Measurements from ENCODE around the gene ZSWIM5.
A peak's percentile ranks its signal among the peaks of the same experiment; 100 is the strongest.
"Not testable (repeated sequence)": the region's sequence is repeated elsewhere in the genome, so short reads cannot be mapped to it uniquely, and the experiment has no call there.

The ZSWIM5 gene

DNA sequence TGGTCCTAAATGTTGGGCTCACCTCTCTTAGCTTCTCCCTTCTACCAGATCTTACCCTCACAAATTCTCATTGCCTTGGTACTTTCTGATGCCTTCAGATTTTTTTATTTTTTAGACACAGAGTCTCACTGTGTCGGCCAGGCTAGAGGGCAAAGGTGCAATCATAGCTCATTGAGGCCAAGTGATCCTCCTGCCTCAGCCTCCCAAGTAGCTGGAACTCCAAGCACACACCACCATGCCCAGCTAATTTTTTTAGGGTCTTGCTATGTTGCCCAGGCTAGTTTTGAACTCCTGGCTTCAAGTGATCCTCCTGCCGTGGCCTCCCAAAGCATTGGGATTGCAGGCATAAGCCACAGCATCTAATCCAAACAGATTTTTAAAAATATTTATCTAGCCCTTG, 69.4 kb downstream of the ZSWIM5 start:
- DNase-seq: no peak

DNA sequence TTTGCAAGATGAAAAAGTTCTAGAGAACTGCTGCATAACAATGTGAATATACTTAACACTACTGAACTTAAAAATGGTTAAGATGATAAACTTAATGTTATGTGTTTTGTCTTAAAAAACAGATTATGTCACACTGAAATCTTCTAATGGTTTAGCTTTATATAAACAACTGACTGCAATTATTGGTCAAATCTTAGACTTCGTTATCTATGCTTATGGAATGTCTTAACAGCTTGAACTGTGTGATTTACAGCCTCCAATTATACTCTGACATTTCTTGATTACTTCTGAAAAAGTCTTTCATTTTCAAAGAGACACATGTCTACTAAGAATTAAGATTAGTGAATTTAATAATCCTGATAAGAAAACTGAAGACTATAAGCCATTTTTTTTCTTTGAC, 71.1 kb downstream of the ZSWIM5 start:
- no peak for DNase-seq

DNA sequence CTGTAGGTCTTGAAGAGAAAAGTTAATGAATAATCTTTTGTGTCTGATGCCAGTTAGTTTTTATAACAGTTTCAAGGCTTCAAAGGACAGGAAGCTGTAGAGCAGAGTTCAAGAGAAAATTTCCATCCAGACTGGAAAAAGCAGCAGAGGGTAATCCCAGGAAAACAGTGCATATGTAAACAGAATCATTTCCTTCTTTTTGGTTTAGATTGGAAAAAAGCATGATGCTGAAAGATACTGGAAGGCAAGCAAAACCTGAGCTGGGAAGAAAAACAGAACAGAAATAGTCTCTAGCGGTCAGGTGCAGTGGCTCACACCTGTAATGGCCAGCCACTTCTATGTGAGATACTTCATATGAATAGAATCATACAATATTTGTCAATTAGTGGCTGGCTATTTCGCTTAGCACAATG, 71.9 kb downstream of the ZSWIM5 start:
- DNase-seq: no peak

DNA sequence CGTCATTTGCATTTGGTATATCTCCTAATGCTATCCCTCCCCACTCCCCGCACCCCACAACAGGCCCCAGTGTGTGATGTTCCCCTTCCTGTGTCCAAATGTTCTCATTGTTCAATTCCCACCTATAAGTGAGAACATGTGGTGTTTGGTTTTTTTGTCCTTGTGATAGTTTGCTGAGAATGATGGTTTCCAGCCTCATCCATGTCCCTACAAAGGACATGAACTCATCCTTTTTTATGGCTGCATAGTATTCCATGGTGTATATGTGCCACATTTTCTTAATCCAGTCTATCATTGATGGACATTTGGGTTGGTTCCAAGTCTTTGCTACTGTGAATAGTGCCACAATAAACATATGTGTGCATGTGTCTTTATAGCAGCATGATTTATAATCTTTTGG, 73.7 kb downstream of the ZSWIM5 start:
- not testable (repeated sequence) for DNase-seq

DNA sequence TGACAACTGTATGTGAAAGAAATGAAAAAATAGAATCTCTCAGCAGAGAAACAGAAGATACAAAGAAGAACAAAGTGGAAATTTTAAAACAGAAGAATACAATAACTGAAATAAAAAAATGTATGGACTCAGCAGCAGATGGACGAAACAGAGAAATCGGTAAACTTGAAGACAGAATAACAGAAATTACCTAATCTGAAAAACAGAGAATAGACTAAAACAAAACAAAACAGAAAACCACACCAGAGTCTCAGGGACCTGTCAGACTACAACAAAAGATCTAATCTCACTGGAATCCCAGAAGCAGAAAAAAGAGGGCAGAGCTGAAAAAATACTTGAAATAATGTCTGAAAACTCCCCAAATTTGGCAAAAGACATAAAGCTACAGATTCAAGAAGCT, 83.0 kb downstream of the ZSWIM5 start:
- DNase-seq: no peak

DNA sequence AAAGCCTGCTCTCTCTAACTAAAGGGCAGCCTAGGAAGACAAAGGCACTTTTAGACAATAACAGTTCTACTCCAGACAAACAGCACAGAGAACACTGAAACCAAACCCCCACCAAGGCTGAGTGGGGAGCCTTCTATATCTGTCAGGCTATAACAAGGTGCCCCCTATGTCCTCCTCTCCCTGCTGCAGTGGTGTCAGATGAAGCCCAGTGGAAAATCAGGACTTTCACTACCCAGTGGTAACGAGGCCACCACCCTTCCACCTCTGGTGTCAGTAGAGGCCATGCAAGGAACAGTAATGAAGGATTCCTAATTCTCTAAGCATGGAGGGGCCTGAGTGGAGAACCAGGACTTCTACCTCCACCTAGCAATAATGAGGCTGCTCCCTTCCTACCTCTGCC, 83.7 kb downstream of the ZSWIM5 start:
- no peak for DNase-seq

DNA sequence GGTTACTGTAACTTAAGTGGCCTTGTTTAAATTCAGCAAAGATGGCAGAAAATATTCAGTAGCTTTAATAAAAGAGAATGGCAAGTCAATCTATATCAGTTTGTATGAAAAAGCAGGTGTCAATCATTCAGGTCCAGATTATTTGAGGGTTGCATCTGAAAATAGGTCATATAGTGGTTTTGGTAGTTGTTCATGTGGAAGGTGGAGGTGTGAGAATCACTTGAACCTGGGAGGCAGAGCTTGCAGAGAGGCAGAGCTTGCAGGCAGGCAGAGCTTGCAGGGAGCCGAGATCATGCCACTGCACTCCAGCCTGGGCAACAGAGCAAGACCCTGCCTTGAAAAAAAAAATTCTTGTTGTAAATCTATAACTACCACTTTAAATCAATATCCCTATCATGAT, 88.6 kb downstream of the ZSWIM5 start:
- no peak for DNase-seq

DNA sequence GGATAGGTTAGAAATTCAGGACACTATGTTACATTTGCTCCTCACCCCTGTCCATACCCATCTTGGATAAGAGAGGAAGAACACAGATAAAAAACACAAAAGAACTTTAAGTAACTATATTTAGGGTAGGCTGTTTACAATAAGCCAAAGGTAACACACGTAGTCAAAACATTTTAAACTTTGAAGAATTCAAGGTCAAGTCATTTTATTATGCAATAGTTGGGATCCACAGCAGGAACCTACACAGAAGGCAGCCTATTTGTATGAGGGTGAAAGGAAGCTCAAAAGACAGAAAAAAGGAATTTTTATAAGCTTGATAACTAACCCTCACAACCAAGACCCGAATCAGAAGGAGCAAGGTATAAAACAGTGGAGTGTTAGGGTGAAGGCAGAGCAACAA, 89.6 kb downstream of the ZSWIM5 start:
- no peak for DNase-seq

DNA sequence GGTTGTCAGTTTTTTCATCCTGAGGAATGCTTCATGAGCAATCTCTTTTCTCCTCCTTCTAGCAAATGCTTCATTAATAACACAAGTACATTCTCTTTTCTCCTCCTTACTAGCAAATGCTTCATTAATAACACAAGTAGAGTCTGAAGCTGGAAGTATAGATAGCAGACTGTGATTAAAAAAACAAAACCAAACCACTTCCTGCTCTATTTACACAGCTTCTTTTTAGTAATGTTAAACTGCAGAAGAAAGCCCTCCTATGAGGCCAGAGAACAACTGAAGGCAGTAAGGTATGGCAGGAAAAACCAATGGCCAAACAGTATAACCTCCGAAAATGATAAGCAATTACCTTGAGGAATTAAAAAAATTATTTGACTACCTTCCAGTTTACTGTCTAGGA, 90.1 kb downstream of the ZSWIM5 start:
- no peak for DNase-seq

DNA sequence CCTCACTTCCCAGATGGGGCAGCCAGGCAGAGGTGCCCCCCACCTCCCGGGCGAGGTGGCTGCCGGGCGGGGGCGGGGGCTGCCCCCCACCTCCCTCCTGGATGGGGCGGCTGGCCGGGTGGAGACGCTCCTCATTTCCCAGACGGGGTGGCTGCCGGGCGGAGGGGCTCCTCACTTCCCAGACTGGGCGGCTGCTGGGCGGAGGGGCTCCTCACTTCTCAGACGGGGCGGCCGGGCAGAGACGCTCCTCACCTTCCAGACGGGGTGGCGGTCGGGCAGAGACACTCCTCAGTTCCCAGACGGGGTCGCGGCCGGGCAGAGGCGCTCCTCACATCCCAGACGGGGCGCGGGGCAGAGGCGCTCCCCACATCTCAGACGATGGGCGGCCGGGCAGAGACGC, 91.2 kb downstream of the ZSWIM5 start:
- DNase-seq: not testable (repeated sequence)

DNA sequence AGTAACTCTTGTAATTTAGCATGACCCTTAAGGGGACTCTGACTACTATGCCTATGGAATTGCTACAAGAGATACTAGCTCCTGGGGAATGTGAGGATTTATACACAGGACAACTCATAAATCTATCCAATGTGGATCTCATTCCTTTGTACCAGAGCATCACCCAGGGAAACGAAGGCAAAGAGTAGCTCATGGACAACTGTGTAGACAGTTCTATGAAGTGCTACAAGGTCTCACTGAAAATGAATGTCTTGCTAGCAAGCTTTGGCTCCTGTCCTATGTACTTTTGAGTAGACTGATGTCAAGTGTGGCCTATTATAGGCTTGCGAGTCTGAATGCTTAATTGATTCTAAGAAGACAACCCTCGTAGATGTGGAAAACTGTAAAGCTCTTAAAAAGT, 93.7 kb downstream of the ZSWIM5 start:
- DNase-seq: no peak

DNA sequence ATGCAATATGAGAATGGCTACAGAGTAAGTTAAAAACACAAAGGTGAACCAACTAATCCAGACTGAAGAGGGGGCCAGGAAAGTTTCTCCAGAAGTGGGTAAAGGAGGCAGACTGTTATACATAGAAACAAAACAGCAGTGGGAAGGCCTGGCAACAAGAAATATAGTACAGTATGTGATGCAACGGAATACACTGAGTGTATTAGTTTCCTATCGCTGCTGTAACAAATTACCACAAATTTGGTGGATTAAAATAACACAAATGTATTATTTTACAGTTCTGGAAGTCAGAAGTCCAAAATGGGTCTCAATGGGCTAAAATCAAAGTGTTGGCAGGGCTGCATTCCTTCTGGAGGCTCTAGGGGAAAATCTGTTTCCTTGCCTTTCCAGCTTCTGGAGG, 95.2 kb downstream of the ZSWIM5 start:
- DNase-seq: no peak

DNA sequence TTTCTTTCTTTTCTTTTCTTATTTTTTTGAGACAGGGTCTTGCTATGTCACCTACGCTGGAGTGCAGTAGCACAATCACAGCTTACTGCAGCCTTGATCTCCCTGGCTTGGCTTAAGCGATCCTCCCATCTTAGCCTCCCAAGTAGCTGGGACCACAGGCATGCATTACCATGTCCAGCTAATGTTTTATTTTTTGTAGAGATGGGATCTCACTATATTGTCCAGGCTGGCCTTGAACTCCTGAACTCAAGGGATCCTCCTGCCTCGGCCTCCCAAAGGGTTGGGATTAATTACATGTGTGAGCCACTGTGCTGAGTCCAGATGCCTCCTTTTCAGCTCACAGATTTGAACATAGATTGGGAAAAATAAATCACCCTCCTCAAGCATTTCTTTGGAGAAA, 98.6 kb downstream of the ZSWIM5 start:
- no peak for DNase-seq

DNA sequence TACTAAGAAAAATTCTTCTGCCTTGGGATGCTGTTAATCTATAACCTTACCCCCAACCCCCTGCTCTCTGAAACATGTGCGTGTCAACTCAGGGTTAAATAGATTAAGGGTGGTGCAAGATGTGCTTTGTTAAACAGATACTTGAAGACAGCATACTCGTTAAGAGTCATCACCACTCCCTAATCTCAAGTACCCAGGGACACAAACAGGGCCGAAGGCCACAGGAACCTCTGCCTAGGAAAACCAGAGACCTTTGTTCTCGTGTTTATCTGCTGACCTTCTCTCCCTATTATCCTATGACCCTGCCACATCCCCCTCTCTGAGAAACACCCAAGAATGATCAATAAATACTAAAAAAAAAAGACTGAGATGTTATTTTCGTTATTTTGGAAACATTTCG, 99.5 kb downstream of the ZSWIM5 start:
- DNase-seq: not testable (repeated sequence)

DNA sequence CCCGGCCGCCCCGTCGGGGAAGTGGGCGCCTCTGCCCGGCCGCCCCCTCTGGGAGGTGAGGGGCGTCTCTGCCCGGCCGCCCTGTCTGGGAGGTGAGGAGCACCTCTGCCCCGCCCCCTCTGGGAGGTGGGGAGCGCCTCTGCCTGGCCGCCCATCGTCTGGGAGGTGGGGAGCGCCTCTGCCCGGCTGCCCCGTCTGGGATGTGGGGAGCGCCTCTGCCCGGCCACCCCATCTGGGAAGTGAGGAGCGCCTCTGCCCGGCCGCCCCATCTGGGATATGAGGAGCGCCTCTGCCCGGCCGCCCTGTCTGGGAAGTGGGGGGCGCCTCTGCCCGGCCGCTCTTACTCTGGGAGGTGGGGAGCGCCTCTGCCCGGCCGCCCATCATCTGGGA, 100.3 kb downstream of the ZSWIM5 start:
- DNase-seq: not testable (repeated sequence)

DNA sequence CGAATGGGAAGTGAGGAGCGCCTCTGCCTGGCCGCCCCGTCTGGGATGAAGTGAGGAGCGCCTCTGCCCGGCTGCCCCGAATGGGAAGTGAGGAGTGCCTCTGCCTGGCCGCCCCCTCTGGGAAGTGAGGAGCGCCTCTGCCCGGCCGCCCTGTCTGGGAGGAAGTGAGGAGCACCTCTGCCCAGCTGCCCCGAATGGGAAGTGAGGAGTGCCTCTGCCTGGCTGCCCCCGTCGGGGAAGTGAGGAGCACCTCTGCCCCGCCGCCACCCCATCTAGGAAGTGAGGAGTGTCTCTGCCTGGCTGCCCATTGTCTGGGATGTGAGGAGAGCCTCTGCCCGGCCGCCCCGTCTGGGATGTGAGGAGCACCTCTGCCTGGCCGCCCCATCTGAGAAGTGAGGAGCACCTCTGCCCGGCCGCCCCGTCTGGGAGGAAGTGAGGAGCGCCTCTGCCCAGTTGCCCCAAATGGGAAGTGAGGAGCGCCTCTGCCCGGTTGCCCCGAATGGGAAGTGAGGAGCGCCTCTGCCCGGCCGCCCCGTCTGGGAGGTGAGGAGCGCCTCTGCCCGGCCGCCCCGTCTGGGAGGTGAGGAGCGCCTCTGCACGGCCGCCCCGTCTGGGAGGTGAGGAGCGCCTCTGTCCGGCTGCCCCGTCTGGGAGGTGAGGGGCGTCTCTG, 100.8 kb downstream of the ZSWIM5 start:
- DNase-seq: not testable (repeated sequence)

DNA sequence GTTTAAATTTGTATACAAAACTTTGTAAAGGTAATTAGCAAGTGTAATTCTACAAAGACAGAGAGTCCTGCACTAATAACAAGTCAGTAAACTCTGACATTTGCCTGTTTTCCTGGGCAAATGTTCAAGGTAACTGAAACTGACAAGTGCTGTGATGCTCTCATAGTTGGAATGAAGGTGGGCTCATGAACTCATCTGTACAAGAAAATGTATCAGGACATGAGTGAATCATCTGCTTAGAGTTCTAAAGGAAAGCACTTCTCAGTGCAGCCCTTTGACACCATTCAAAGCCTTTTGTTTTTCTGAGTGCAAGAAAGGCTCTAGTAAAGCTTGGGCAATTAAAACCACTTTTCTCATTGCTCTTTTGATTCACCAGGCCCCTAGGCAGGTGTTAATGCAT, 102.9 kb downstream of the ZSWIM5 start:
- no peak for DNase-seq

DNA sequence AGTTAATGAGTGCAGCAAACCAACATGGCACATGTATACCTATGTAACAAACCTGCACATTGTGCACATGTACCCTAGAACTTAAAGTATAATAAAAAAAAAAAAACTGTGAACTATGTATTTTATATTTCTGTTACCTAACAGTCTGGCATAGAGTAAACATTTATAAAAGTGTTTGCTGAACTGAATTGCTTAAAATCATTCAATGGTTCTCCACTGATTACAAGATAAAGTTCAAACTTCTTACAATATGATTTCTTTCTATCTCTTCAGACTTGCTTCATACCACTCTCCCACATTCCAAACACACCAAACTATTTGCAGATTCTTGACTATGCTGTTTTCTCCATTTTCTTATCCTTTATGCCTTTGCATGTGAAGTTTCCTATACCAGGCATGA, 104.5 kb downstream of the ZSWIM5 start:
- no peak for DNase-seq

DNA sequence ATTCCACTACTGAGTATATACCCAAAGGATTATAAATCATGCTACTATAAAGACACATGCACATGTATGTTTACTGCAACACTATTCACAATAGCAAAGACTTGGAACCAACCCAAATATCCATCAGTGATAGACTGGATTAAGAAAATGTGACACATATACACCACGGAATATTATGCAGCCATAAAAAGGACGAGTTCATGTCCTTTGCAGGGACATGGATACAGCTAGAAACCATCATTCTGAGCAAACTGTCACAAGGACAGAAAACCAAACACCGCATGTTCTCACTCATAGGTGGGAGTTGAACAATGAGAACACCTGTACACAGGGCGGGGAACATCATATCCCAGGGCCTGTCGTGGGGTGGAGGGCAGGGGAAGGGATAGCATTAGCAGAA, 104.9 kb downstream of the ZSWIM5 start:
- not testable (repeated sequence) for DNase-seq

DNA sequence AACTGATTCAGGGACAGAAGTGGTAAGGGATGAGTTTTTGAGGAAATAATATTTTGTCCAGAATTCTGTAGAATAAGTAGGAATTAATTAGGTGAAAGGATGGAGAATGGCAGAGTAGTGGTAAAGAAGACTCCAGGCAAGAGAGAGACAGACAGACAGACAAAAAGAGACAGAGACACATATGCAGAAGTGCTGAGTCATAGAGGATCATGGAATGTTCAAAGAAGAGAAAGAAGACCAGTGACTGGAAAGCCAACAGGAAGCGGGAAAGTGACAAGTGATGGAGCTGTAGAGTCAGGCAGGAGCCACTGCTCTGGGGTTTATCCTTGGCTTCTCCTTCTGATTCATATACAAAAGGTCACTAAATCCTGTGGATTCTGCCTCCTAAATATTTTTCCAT, 108.5 kb downstream of the ZSWIM5 start:
- peak; percentile 22 for DNase-seq

DNA sequence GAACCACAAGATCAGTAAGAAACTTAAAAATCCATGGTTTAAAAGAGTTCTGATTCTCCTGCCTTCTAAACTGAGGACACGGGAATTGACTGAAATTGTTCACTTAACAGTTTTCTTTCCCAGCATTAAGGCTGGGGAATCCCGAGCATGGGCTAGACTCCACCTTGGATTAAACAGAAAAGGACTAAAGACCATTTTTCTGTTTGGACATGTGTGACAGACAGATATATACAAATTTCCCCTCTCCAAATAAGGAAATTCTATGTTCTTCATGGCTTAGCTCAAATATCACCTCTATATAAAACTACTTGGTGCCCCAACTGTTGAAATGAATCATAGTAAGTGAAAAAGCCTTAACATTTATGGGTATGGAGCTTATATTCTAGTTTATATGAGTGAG, 109.3 kb downstream of the ZSWIM5 start:
- no peak for DNase-seq

DNA sequence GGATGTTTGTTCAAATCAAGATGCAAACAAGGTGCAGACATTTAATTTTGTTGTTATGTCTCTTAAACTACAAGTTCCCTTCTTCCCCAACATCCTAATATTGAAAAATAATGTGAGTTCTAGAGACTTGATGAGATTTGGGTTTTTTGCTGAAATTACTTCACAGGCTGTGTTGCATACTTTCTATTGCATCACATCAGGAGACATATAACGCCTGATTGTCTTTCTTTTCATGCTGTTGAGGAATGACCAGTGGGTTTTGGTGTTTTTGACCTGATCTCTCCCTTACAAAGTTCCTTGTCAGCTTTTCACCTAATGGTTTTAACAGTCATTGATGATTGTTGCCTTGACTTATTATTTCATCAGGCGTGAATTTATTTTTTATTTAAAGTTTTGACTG, 111.0 kb downstream of the ZSWIM5 start:
- DNase-seq: no peak

DNA sequence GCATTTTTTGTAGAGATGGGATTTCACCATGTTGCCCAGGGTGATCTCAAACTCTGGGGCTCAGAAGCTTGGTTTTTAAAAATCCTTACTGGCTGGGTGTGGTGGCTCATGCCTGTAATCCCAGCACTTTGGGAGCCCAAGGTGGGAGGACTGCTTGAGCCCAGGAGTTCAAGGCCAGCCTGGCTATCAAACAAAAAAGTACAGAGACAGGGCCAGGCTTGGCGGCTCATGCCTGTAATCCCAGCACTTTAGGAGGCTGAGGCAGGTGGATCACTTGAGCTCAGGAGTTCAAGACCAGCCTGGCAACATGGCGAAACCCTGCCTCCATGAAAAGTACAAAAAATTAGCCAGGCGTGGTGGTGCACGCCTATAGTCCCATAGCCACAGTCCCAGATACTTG, 112.0 kb downstream of the ZSWIM5 start:
- DNase-seq: not testable (repeated sequence)

DNA sequence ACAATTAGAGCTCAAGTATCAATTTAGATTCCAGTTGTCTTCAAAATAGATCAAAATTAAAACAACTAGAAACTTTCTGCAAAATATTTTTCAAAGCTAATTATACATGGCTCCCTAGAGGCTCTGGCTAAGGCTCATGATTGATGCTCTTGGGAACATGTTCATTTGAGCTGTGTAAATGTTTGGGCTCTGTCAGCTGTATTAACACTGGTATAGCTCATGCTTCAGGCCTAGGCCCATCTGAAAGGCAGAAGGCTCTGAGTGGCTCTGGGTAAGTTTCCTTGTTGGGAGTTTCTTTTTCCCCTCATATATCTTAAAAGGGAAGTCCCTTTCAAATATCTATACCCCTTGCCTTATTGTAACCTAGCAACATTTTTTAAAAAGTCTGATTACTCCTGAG, 113.1 kb downstream of the ZSWIM5 start:
- no peak for DNase-seq

DNA sequence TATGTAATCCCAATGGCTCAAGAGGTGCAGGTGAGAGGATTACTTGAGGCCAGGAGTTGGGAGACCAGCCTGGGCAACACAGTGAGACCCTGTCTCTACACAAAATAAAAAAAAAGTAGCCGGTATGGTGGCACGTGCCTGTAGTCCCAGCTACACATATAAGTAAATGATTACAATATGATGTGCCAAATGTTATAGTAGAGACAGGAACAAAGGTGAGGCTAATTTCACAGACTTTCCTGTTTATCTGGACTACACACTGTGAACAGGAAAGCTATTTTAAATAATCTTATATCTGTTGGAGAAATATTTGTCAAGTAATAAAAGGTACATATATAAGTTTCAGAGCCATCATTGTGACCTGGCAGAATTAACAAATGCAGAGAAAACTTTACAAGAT, 116.7 kb downstream of the ZSWIM5 start:
- DNase-seq: no peak

DNA sequence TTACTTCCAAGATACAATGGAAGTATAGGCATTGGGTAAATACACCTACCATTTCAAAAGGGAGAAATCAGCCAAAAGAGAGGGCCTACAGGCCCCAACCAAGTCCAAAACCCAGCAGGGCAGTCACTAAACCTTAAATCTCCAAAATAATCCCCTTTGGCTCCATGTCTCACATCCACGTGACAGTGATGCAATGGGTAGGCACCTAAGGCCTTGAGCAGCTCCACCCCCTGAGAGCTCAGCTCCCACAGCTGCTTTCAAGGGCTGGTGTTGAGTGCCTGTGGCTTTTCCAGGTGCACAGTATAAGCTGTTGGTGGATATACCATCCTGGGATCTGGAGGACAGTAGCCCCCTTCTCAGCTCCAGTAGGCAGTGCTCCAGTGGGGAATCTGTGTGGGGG, 121.8 kb downstream of the ZSWIM5 start:
- no peak for DNase-seq

All from HCEC 1CT (cell line).